ENCODE measurements around the gene KCNQ5. TPM values are rescaled to one million over a fixed set of nuclear protein-coding genes. Genes with fewer than 3 reads are reported as not detected.

Gene KCNQ5
- total and polyA plus RNA-seq, 4 experiments from 2014 or later, result 1.0 to 4.2 (median 3.4) TPM; not detected in 1

DNA sequence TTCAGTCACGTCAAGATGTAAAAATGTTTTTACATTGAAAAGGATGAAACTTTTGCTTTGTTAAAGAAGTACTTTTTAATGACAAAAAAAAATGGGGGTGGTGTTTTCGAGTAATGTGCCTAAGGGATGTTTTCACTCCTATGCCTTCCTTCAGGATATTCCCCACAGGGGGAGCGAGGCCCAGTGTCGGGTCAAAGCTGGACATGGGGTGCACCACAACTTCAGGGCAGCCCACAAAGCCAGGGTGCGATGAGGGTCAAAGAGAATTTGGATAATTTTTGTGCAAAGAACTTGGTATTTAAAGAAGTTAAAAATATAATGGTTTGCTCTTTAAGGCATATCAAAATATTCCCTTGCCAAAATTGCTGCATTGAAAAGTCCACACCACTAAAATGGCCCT is 247.8 kb downstream of the KCNQ5 start:
- H3K27ac Mint-ChIP-seq, result no peak overlapping the region
- H3K9me3 ChIP-seq (ENCODE audit: control insufficient read depth in 1 of 2, low read length in 2 of 2), result no peaks in the 10 kb centered on the region
- H3K9me3 Mint-ChIP-seq, result no peaks in the 10 kb centered on the region
- H3K27ac ChIP-seq (ENCODE audit: low read depth, low read length), result no peak overlapping the region
- H3K27me3 ChIP-seq (ENCODE audit: insufficient read depth, low read length), result no peaks in the 10 kb centered on the region
- CTCF ChIA-PET (ENCODE audit: partially characterized antibody), result no interaction called here
- no peaks in the 10 kb centered on the region for H3K4me1 ChIP-seq (ENCODE audit: insufficient read depth, low read length)
- no peaks in the 10 kb centered on the region for H3K4me1 Mint-ChIP-seq
- intact Hi-C loops (cut with micrococcal nuclease), result no loop called here
- POLR2A ChIA-PET (ENCODE audit: partially characterized antibody), result no interaction called here
- no peak overlapping the region for H3K4me3 ChIP-seq (ENCODE audit: low read length in 2 of 2)
- DNase-seq, result no peak
- no peaks in the 10 kb centered on the region for H3K36me3 Mint-ChIP-seq
- H3K36me3 ChIP-seq (ENCODE audit: insufficient read depth, low read length), result no peaks in the 10 kb centered on the region
- no peaks in the 10 kb centered on the region for H3K27me3 Mint-ChIP-seq
- H3K4me3 Mint-ChIP-seq, result no peak overlapping the region

DNA sequence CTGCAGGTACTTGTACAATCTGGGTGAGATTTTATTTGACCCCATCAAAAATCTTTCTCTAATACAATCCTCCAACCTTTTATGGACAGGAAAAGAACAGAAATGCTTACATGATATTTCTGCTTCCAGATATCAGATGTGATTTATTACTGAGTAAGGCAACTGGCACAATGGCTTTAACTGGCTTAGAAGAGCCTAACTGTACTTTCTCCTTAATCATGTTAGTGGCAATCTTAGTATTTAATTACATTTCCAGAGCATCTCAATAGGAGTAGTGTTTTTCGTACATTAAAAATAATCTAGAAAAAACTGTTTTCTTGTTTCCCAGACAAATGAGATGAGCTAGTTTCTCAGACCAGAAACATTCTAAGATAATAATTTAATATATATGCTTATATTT is 251.6 kb downstream of the KCNQ5 start:
- intact Hi-C loops (cut with micrococcal nuclease), result no loop called here
- DNase-seq, result no peak
- Histone ChIP-seq H3K36me3 (ENCODE audit: insufficient read depth, low read length) (no peaks in the 10 kb centered on the region), H3K4me1 (ENCODE audit: insufficient read depth, low read length) (no peaks in the 10 kb centered on the region), H3K9me3 (ENCODE audit: control insufficient read depth in 1 of 2, low read length in 2 of 2) (no peaks in the 10 kb centered on the region), H3K27ac (ENCODE audit: low read depth, low read length) (no peak overlapping the region), H3K4me3 (ENCODE audit: low read length in 2 of 2) (no peak overlapping the region), H3K27me3 (ENCODE audit: insufficient read depth, low read length) (no peaks in the 10 kb centered on the region)
- H3K4me3 Mint-ChIP-seq, result no peak overlapping the region
- no peaks in the 10 kb centered on the region for H3K36me3 Mint-ChIP-seq
- no peak overlapping the region for H3K27ac Mint-ChIP-seq
- ChIA-PET POLR2A (ENCODE audit: partially characterized antibody) (no interaction called here), CTCF (ENCODE audit: partially characterized antibody) (interaction anchor here (1.2 kb wide), 1 partner anchor 461 kb away, joined by 3 read pairs; no protein-coding TSS in a partner anchor)
- H3K4me1 Mint-ChIP-seq, result no peaks in the 10 kb centered on the region
- no peaks in the 10 kb centered on the region for H3K27me3 Mint-ChIP-seq
- no peaks in the 10 kb centered on the region for H3K9me3 Mint-ChIP-seq

DNA sequence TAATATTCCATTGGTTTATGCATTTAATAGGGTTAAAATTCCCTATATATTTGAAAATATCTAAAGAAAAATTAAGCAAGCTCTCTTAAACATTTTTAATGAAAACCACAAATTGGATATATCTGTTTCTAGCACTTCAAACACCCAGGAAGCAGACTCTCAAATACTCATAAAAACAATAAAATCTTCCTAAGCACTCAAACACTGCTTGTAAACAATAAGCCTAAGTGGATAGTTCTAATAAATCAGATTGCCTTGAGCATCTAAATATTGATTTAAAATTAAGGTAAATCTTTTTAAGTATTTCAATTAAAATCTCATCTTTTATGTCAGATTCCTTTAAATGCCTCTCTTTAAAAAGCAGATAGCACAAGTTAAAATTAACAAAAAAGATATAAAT is 254.4 kb downstream of the KCNQ5 start:
- POLR2A ChIA-PET (ENCODE audit: partially characterized antibody), result no interaction called here
- Mint-ChIP-seq H3K36me3 (no peaks in the 10 kb centered on the region), H3K27ac (no peak overlapping the region), H3K9me3 (no peaks in the 10 kb centered on the region), H3K27me3 (no peaks in the 10 kb centered on the region), H3K4me1 (no peaks in the 10 kb centered on the region), H3K4me3 (no peak overlapping the region)
- Histone ChIP-seq H3K4me3 (ENCODE audit: low read length in 2 of 2) (no peak overlapping the region), H3K4me1 (ENCODE audit: insufficient read depth, low read length) (no peaks in the 10 kb centered on the region), H3K27ac (ENCODE audit: low read depth, low read length) (no peak overlapping the region), H3K36me3 (ENCODE audit: insufficient read depth, low read length) (no peaks in the 10 kb centered on the region), H3K27me3 (ENCODE audit: insufficient read depth, low read length) (no peaks in the 10 kb centered on the region), H3K9me3 (ENCODE audit: control insufficient read depth in 1 of 2, low read length in 2 of 2) (no peaks in the 10 kb centered on the region)
- intact Hi-C loops (cut with micrococcal nuclease), result no loop called here
- CTCF ChIA-PET (ENCODE audit: partially characterized antibody), result no interaction called here
- no peak for DNase-seq

DNA sequence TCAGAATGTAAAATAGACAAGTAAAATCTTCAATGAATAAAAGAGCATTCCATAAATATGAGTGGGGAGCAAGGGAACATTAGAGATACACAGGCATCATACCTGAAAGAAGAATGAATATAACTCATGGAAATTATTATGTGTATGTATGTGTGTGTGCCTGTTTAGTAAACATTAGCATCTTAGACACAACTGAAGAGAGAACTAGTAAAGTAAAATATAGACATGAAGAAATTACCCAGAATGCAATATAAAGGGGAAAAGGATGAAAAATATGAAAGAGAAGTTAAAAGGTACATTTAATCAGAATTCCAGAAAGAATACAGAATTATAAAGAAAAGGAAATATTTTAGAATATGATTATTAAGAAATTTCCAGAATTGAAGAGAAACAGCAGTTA is 264.3 kb downstream of the KCNQ5 start:
- Histone ChIP-seq H3K4me3 (ENCODE audit: low read length in 2 of 2) (no peak overlapping the region), H3K27me3 (ENCODE audit: insufficient read depth, low read length) (no peaks in the 10 kb centered on the region), H3K9me3 (ENCODE audit: control insufficient read depth in 1 of 2, low read length in 2 of 2) (no peaks in the 10 kb centered on the region), H3K27ac (ENCODE audit: low read depth, low read length) (no peak overlapping the region), H3K36me3 (ENCODE audit: insufficient read depth, low read length) (no peaks in the 10 kb centered on the region), H3K4me1 (ENCODE audit: insufficient read depth, low read length) (no peaks in the 10 kb centered on the region)
- no peak for DNase-seq
- intact Hi-C loops (cut with micrococcal nuclease), result no loop called here
- no peak overlapping the region for H3K4me3 Mint-ChIP-seq
- CTCF ChIA-PET (ENCODE audit: partially characterized antibody), result no interaction called here
- peaks cover 0 to 15% (median 7%) of the 10 kb centered on the region in 8 donors for H3K9me3 Mint-ChIP-seq
- H3K4me1 Mint-ChIP-seq, result no peaks in the 10 kb centered on the region
- peaks cover 0 to 3% of the 10 kb centered on the region in 2 donors for H3K36me3 Mint-ChIP-seq
- POLR2A ChIA-PET (ENCODE audit: partially characterized antibody), result no interaction called here
- no peak overlapping the region for H3K27ac Mint-ChIP-seq
- H3K27me3 Mint-ChIP-seq, result no peaks in the 10 kb centered on the region

DNA sequence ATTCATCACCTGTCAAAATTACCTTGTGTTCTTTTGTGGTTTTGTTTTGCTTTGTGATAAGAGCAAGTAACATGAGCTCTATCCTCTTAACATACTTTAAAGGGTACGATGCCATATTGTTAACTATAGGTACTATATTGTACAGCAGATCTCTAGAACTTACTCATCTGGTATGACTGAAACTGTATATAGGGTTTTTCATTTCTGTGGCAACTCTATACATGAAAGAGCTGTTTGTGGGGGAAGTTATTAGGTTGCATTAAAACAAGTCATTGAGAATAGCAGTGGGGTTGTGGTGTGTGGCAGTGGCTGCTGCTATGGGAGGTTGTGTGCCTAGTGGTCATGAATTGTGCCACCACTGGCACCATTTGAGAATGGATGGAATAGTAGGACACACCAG is 268.4 kb downstream of the KCNQ5 start:
- peaks cover 0 to 17% (median 7%) of the 10 kb centered on the region in 8 donors for H3K9me3 Mint-ChIP-seq
- no peak for DNase-seq
- no peaks in the 10 kb centered on the region for H3K4me1 Mint-ChIP-seq
- no peaks in the 10 kb centered on the region for H3K36me3 Mint-ChIP-seq
- Histone ChIP-seq H3K27me3 (ENCODE audit: insufficient read depth, low read length) (no peaks in the 10 kb centered on the region), H3K4me1 (ENCODE audit: insufficient read depth, low read length) (no peaks in the 10 kb centered on the region), H3K4me3 (ENCODE audit: low read length in 2 of 2) (no peak overlapping the region), H3K9me3 (ENCODE audit: control insufficient read depth in 1 of 2, low read length in 2 of 2) (no peaks in the 10 kb centered on the region), H3K36me3 (ENCODE audit: insufficient read depth, low read length) (no peaks in the 10 kb centered on the region), H3K27ac (ENCODE audit: low read depth, low read length) (no peak overlapping the region)
- intact Hi-C loops (cut with micrococcal nuclease), result no loop called here
- H3K27me3 Mint-ChIP-seq, result no peaks in the 10 kb centered on the region
- H3K27ac Mint-ChIP-seq, result no peak overlapping the region
- ChIA-PET POLR2A (ENCODE audit: partially characterized antibody) (no interaction called here), CTCF (ENCODE audit: partially characterized antibody) (no interaction called here)
- H3K4me3 Mint-ChIP-seq, result no peak overlapping the region

DNA sequence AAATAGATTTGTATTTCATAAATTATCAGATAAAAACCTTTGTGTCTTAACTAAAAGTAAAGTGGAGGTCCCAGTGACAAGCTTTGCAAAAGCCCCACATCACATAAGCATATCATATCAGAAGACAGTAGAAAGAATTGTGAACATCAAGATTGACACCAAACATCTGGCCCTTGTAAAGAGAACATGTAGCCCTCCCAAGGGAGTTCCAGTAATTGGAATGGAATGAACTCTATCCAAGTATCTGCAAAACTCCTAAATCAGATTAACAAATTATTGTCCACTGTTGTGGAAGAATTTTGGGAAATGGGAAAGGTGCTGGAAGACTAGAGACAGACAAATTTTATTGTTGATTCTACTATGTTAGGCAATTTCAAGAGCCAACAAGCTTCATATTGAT is 268.8 kb downstream of the KCNQ5 start:
- no peak for DNase-seq
- Histone ChIP-seq H3K9me3 (ENCODE audit: control insufficient read depth in 1 of 2, low read length in 2 of 2) (no peaks in the 10 kb centered on the region), H3K27ac (ENCODE audit: low read depth, low read length) (no peak overlapping the region), H3K4me1 (ENCODE audit: insufficient read depth, low read length) (no peaks in the 10 kb centered on the region), H3K27me3 (ENCODE audit: insufficient read depth, low read length) (no peaks in the 10 kb centered on the region), H3K36me3 (ENCODE audit: insufficient read depth, low read length) (no peaks in the 10 kb centered on the region), H3K4me3 (ENCODE audit: low read length in 2 of 2) (no peak overlapping the region)
- no peaks in the 10 kb centered on the region for H3K4me1 Mint-ChIP-seq
- H3K4me3 Mint-ChIP-seq, result no peak overlapping the region
- CTCF ChIA-PET (ENCODE audit: partially characterized antibody), result no interaction called here
- POLR2A ChIA-PET (ENCODE audit: partially characterized antibody), result no interaction called here
- H3K27me3 Mint-ChIP-seq, result no peaks in the 10 kb centered on the region
- H3K36me3 Mint-ChIP-seq, result no peaks in the 10 kb centered on the region
- H3K27ac Mint-ChIP-seq, result no peak overlapping the region
- intact Hi-C loops (cut with micrococcal nuclease), result no loop called here
- H3K9me3 Mint-ChIP-seq, result peaks cover 0 to 13% (median 7%) of the 10 kb centered on the region in 8 donors

DNA sequence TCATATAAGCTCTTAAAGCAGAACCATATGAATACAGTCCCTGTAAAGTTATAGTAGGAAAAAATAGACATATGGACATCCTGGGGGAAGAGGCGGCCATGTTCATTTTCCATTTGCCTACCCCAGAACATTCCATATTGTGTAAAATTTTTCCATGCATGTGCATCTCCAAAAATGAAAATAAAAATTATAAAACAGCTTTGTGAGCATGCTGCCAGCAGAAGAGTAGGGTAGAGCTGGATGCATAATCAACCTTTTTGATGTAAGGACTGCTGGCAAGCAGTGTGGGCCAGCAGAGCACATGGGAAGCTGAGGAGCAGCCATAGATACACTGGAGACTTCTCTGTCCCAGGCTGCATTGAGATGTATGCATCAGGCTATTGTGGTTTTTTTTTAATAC is 271.0 kb downstream of the KCNQ5 start:
- Mint-ChIP-seq H3K27ac (no peak overlapping the region), H3K4me1 (no peaks in the 10 kb centered on the region), H3K4me3 (no peak overlapping the region), H3K27me3 (no peaks in the 10 kb centered on the region), H3K36me3 (no peaks in the 10 kb centered on the region), H3K9me3 (peaks cover 0 to 8% (median 2%) of the 10 kb centered on the region in 8 donors)
- Histone ChIP-seq H3K27me3 (ENCODE audit: insufficient read depth, low read length) (no peaks in the 10 kb centered on the region), H3K4me1 (ENCODE audit: insufficient read depth, low read length) (no peaks in the 10 kb centered on the region), H3K9me3 (ENCODE audit: control insufficient read depth in 1 of 2, low read length in 2 of 2) (no peaks in the 10 kb centered on the region), H3K4me3 (ENCODE audit: low read length in 2 of 2) (no peak overlapping the region), H3K36me3 (ENCODE audit: insufficient read depth, low read length) (no peaks in the 10 kb centered on the region), H3K27ac (ENCODE audit: low read depth, low read length) (no peak overlapping the region)
- CTCF ChIA-PET (ENCODE audit: partially characterized antibody), result no interaction called here
- intact Hi-C loops (cut with micrococcal nuclease), result no loop called here
- POLR2A ChIA-PET (ENCODE audit: partially characterized antibody), result no interaction called here
- DNase-seq, result no peak

DNA sequence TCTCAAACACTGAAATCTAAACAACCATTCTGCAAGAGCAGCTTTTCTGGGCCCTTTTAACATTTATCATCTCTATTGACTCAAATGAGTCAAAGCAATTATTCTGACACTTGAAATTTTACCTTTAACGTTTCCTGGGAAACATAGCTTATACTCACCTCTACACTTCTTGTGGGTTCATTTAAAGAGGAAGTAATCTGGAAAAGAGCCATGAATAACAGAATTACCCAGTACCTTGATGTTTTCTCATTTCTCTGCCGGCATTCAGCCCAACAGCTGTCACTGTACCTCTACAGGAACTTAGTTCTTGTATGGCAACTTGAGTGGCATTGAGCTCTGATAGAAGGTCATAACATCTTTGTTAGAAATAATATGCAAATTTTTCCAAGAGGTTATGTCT is 272.2 kb downstream of the KCNQ5 start:
- H3K27me3 ChIP-seq (ENCODE audit: insufficient read depth, low read length), result no peaks in the 10 kb centered on the region
- intact Hi-C loops (cut with micrococcal nuclease), result no loop called here
- H3K27ac Mint-ChIP-seq, result no peak overlapping the region
- ChIA-PET CTCF (ENCODE audit: partially characterized antibody) (no interaction called here), POLR2A (ENCODE audit: partially characterized antibody) (no interaction called here)
- DNase-seq, result no peak
- H3K27me3 Mint-ChIP-seq, result no peaks in the 10 kb centered on the region
- no peaks in the 10 kb centered on the region for H3K36me3 ChIP-seq (ENCODE audit: insufficient read depth, low read length)
- H3K4me1 ChIP-seq (ENCODE audit: insufficient read depth, low read length), result no peaks in the 10 kb centered on the region
- H3K27ac ChIP-seq (ENCODE audit: low read depth, low read length), result no peak overlapping the region
- H3K4me1 Mint-ChIP-seq, result no peaks in the 10 kb centered on the region
- no peak overlapping the region for H3K4me3 Mint-ChIP-seq
- H3K4me3 ChIP-seq (ENCODE audit: low read length in 2 of 2), result no peak overlapping the region
- H3K9me3 ChIP-seq (ENCODE audit: control insufficient read depth in 1 of 2, low read length in 2 of 2), result no peaks in the 10 kb centered on the region
- no peaks in the 10 kb centered on the region for H3K36me3 Mint-ChIP-seq
- peaks cover 2 to 13% (median 4%) of the 10 kb centered on the region in 8 donors for H3K9me3 Mint-ChIP-seq

All from CD4-positive, alpha-beta memory T cell (primary cell).